GM19324 (cell line): ENCODE results near the gene PPY.
"Not testable (repeated sequence)": the region's sequence is repeated elsewhere in the genome, so short reads cannot be mapped to it uniquely, and the experiment has no call there.

Source experiments
- ATAC-seq: cut with Tn5 transposase; IDR thresholded peaks from one replicate; pipeline ENCODE4 v1.9.1; 2021; ENCODE audit warnings: mild to moderate bottlenecking, moderate library complexity; ENCODE audit not compliant: unreplicated experiment, low FRiP score

PPY gene

DNA sequence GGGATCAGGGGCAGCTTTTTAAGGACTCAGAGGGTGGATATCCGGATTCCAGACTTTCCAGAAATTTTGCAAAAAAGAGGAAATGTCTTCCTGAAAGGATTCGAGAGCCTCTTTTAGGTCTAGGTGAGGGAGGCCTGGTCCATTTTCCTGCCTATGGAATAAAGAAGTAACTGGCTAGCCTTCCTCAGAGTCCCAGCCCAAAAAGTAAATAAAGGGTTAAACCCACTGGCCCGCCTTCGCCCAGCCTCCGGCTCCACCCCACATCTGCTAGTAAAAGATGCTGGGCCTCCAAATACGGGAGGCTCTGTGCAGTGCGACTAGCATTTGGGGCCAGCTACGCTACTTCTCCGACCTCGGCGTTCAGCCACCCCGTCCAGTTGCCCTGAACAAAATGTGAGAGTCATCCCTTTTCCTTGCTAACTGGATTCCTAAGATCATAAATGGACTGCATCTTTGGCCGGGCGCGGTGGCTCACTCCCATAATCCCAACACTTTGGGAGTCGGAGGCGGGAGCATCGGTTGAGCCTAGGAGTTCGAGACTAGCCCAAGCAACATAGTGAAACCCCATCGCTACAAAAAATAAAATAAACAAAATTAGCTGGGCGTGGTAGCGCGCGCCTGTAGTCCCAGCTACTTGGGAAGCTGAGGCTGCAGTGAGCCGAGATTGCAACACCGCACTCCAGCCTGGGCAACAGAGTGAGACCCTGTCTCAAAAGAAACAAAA is 34.1 kb downstream of the PPY start:
- no peak for ATAC-seq

- no peak for ATAC-seq
Observed at GRCh38 chr17:43907425-43907981, 34.8 kb downstream of the PPY start, which contains the start of gene MPP2. TSS of gene MPP2 (minus strand) at chr17:43907536. CDS start at chr17:43904460, 3,076 bp downstream.

GRCh38 chr17:43906951-43907424 is 35.3 kb downstream of the PPY start:
- no peak for ATAC-seq

- ATAC-seq: no peak
Observed at GRCh38 chr17:43905985-43906852, 36.1 kb downstream of the PPY start.

DNA sequence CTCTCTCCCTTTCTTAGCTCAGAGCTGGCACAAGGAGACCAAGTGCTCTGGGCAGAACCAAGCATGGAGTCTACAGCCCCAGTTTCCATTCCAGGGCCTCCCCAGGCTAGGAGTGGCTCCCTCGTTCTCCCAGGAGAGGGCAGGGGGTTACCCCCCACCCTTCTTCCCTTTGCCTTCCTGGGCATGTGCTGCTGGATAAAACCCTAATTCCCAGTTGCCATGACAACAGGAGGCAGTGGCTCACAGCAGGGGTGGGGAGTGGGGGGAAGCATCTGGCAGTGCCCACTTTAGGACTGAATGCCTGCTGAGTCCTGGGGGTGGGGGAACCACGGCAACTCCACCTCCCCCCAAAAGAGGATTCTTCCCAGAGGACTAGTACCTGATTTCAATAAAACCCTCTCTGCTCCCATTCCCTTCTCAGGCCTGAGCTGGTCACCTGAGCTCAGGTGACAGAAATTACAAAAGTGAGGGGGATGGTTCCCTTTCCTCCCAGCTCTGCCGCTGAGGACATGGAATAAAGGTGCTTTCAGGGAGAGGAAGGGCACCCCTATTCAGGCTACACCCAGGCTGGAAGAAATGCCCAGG is 36.8 kb downstream of the PPY start:
- no peak for ATAC-seq

- no peak for ATAC-seq
Observed at GRCh38 chr17:43901861-43902589, 40.3 kb downstream of the PPY start.

GRCh38 chr17:43900858-43901754 is 41.2 kb downstream of the PPY start:
- no peak for ATAC-seq

DNA sequence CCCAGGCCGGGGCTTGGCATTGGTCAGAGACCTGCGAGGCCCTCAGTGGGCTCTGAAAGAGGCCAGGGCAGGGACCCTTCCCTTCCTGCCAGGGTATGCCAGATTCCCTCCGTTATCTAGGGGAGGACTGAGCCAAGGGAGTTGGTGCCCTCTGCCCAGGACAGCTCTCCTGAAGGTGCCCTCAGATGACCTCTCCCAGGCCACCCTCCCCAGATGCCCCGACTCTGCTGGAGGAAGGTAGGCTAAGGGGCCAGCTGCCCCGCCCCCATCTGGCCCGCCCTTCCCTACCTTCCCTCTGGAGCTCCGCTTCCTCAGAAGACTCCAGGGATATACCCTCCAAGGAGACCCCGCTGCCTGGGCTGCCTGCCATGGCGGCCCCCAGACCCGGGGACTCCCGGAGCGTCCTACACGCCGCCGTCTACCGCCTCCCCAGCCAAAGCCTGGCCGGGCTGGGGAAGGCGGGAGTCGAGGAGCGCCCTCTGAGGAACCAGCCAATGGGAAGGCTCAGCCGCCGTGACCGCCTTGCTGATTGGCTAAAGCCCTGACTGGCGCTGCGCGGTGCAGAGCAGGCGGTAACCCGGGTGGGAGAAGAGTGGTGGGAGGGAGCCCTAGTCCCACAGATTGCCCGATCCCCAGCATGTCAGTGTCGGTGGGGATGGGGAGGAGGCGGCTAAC is 42.0 kb downstream of the PPY start:
- ATAC-seq: peak; percentile 78

DNA sequence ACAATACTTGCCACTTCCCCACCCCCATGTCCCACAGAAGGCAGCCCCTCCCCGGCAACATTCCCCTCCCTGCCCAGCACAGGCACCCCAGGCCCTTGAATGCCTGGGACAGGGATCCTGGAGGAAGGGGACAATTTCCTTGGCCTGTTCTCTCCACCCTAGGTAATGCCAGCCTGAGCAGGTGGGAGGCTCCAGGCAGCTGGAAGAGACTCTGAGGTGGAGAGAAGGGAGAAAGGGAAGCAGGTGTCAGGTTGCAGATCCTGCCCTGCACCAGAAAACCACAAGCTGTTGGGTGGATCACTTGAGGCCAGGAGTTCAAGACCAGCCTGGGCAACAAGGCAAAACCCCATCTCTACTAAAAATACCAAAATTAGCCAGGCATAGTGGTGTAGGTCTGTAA is 43.8 kb downstream of the PPY start:
- ATAC-seq: no peak

- no peak for ATAC-seq
Observed at GRCh38 chr17:43897831-43898230, 44.4 kb downstream of the PPY start.

GRCh38 chr17:43894494-43894893 is 47.8 kb downstream of the PPY start:
- ATAC-seq: not testable (repeated sequence)

DNA sequence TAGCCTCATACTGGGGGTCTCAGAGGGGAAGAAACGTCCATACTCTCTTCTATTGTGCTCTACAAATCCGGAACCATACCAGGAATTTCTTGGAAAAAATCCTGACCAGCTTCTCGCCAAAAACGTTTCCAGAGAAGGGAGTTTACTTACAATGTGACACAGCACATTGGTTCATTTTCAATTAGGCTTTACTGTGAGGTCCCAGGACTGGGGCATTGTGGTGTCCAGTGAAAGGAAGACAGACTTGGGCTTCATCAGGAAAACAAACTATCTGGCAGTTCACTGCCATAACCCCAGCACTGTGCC is 49.7 kb downstream of the PPY start:
- ATAC-seq: no peak

DNA sequence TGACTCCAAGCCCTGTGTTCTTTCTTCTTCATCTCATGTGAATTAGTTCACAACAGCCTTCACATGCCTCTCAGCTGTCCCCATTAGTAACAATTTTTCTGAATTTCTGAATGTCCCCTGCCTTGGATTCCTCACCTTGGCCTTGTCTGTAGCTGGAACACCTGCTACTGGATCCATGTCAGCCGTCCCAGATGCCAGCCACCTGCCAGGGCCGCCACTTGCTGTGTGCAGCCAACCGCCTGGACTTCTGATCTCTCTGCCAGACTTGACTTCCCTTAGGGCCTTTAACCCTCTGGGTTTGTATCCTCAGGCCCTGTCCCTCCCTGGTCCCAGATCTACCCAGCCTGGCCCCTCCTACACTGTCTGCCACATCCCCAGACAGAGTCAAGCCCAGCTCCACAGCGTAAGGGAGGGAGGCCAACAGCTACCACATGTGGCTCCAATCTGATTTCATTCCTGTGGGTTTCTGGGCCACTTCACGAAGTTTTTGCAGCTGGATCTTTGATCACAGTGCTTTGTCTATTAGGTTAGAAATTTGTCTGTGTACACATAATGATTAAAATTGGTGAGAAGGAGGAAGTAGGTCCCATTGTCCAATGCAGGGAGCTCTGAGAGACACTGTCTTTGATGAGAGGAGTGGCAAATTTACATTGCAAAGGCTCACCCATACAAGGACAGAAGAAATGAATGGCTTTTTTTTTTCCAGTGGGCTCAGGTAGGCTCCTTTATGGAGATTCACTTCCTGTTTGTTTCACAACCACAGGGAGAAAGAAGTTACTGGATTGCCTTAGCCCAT is 50.2 kb downstream of the PPY start:
- no peak for ATAC-seq
